VCaP (cell line): ENCODE data around the gene KIF18B.

Experiments
- H3K27ac ChIP-seq: fragments of 450-650 bp; 2 replicates; pipeline ENCODE4 v1.5.1; 2017
- TF ChIP-seq, protein P1 (sequence below): fragments of 450-650 bp; conservative IDR thresholded peaks from 2 replicates; pipeline ENCODE4 v1.5.1; 2017; ENCODE audit warnings: mild to moderate bottlenecking, moderate library complexity

KIF18B gene

DNA sequence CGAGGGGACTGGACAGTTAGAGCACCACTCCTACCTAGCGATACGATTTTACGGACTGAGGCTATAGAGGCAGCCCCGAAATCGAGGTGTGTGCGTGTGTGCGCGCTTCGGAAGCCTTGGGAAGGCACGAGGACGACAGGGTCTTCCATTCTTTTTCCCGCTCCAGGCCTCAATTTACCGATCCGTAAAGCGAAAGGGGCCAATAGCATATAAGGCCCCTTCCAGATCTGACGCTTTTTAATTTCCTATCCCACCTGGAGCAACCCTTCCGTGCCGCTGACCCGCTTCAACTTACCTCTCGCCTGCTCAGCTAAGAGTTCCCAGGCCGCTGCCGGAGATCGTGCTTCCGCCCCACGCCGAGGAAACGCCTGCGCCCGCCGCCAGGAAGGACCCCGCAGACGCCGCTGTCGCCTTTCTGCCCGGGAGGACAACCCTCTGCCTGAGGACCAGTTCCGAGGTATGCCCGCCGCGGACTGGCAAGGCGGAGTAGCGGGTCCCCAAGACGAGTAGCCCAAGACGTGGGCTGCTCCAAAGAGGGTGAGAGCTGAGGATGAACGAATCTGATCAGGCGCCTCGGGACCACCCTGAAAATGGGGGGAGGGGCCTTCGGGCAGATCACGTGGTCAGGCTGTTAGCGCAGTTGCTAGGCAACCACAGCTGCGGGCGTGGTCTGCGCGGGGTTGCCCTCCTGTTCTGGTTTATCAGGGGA lies 48.3 kb downstream of the KIF18B start, which contains the start of gene EFTUD2:
Gene EFTUD2, minus strand, starts transcription at position 372 of the 709 bp plus-strand sequence. CDS start 4,924 bp downstream, outside the sequence.
- H3K27ac ChIP-seq, result peak within 1 kb of the TSS; percentile 98
- TF ChIP-seq, protein P1, sequence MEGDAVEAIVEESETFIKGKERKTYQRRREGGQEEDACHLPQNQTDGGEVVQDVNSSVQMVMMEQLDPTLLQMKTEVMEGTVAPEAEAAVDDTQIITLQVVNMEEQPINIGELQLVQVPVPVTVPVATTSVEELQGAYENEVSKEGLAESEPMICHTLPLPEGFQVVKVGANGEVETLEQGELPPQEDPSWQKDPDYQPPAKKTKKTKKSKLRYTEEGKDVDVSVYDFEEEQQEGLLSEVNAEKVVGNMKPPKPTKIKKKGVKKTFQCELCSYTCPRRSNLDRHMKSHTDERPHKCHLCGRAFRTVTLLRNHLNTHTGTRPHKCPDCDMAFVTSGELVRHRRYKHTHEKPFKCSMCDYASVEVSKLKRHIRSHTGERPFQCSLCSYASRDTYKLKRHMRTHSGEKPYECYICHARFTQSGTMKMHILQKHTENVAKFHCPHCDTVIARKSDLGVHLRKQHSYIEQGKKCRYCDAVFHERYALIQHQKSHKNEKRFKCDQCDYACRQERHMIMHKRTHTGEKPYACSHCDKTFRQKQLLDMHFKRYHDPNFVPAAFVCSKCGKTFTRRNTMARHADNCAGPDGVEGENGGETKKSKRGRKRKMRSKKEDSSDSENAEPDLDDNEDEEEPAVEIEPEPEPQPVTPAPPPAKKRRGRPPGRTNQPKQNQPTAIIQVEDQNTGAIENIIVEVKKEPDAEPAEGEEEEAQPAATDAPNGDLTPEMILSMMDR, result no peak

DNA sequence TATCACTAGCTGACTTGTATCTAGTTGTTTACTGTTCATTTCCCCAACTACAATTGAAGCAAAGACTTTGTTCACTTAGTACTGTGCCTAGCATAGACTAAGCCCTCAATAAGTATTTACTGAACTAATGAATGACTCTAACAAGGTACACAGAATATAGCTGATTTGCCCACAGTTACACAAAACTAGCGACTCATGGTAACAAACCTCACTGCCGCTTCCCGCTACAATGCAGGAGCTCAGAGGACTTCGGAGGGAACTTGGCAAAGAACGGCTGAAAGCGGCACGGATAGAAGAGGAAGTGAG lies 48.9 kb downstream of the KIF18B start:
- H3K27ac ChIP-seq, result peak overlapping the region; percentile 98
- TF ChIP-seq, protein P1, result no peak

DNA sequence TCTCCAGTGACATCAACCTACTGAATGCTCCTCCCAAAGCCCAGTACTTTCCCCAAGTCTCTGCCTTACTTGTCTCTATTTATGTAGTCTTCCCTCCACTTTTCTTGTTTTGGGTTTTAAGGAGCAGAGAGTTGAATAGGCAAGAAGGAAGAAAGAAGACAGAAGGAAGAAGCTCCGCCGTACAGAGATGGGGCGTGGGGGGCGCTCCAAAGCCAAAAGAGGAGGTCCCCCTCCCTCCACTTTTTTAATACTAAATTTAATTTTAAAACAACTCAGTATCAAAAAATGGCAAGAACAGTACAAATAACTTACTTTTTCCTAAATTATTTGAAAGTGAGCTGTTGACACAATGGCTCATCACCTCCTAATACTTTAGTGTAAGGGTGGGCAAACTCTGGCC lies 52.9 kb downstream of the KIF18B start:
- TF ChIP-seq, protein P1, result no peak
- no peak overlapping the region for H3K27ac ChIP-seq

DNA sequence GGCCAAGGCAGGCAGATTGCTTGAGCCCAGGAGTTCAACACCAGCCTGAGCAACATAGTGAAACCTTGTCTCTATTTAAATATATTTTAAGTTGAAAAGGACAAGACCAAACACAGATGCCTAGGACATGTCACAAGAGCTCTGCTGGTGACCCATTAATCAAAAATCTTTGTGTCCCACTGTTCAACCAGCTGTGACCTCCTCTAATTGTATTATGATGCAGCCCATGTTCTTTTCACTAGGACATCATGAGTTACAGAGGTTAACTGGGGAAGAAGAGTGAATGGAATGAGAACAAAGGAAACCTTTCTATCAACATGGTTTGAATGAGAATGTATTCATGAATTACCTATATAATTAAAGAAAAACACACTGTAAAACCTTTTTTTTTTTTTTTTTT lies 55.3 kb downstream of the KIF18B start:
- TF ChIP-seq, protein P1, result no peak

DNA sequence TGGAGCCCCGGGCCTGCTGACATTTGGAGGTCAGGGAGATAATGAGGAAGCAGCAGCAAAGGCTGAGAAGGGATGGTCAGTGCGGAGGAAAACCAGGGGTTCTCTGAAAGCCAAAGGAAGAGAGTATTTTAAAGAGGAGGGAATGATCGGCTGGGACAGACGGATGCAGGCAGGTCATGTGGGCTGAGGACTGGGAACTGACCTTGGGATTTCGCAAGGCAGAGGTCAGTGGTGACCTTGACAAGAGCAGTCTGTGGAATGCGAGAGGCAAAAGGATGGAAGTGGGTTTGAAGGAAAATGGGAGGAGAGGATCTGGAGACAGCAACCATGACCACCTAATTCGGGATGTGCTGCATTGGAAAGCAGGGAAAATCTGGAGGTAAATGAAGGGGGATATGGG lies 58.6 kb downstream of the KIF18B start:
- TF ChIP-seq, protein P1, result no peak
- no peak overlapping the region for H3K27ac ChIP-seq

More for the DNA sequence above, 55.3 kb downstream of the KIF18B start:
- H3K27ac ChIP-seq, result no peak overlapping the region

DNA sequence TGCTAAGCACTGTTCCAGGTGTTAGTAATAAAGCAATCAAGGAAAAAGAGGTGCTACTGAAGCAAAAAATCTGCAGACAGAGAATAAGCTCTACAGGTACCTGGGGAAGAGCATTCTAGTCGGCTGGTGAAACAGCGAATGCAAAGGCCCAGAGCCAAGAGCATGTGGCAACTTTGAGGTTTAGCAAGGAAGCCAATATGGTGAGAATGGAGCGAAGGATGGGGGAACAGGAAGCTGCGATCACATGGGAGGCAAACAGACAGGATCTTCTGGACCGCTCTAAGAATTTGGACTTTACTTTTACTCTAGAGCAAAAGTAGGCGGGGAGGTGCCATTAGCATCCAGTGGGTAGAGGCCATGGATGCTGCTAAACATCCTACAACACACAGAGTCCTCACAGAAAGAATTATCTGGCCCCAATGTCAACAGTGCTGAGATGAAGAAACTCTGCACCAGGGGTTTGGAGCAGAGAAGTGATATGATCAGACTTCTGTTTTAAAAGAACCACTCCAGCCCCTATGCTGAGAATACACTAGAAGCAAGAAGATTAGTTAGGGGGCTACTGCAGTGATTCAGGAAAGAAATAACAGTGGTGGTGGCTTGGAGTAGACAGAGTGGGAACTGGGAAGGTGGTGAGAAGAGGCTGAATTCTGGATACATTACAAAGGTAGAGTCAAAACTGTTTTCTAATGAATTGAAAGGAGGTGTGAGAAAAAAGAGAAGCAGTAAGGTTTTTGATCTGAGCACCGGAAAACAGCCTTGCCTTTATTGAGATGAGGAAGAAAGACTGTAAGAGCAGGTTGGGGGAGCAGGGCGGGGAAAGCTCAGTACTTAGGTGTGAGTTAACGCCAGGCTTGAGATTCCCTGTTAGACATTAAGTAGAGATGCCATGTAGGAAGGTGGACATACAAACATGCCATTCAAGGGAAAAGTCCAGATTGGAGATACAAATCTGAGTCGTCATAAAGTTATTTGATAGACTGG lies 59.3 kb downstream of the KIF18B start:
- no peak overlapping the region for H3K27ac ChIP-seq
- TF ChIP-seq, protein P1, result no peak

DNA sequence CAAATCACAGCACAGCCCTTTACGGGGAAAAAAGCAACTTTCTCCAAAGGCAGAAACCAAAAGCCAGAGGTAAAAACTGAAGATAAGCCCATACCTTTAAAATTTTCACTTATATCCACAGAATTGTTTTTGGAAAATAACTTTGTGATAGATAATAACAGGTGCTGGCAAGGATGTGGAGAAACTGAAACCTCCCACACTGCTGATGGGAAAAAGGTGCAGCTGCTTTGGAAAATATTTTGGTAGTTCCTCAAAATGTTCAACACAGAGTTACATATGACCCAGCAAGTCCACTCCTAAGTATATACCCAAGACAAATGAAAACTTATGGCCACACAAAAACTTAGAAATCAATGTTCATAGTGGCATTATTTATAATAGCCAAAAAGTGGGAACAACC lies 60.6 kb downstream of the KIF18B start:
- H3K27ac ChIP-seq, result no peak overlapping the region
- TF ChIP-seq, protein P1, result no peak
